ENCODE results near the gene CDK5. TPM values are rescaled to one million over a fixed set of nuclear protein-coding genes. Genes with fewer than 3 reads are reported as not detected.
A peak's percentile ranks its signal among the peaks of the same experiment; 100 is the strongest.

Gene CDK5
- total RNA-seq (2021): 21.1 and 25.7 TPM in 2 replicates
- percentile 43 among the genes with signal in this experiment for Bru-seq, nascent RNA
- BruChase-seq, experiment 1, labeled RNA remaining after a 2-hour chase: percentile 46 among the genes with signal in this experiment
- BruChase-seq, experiment 2, labeled RNA remaining after a 6-hour chase: percentile 51 among the genes with signal in this experiment
- long read RNA-seq, transcript CDK5-204 (12 exons, 1,758 nt): major isoform, 32 of 37 reads
- long read RNA-seq, partial matches to known transcripts: 0 of 37 reads
- long read RNA-seq, other reads (novel, unspliced or antisense): 1 of 37 reads

DNA sequence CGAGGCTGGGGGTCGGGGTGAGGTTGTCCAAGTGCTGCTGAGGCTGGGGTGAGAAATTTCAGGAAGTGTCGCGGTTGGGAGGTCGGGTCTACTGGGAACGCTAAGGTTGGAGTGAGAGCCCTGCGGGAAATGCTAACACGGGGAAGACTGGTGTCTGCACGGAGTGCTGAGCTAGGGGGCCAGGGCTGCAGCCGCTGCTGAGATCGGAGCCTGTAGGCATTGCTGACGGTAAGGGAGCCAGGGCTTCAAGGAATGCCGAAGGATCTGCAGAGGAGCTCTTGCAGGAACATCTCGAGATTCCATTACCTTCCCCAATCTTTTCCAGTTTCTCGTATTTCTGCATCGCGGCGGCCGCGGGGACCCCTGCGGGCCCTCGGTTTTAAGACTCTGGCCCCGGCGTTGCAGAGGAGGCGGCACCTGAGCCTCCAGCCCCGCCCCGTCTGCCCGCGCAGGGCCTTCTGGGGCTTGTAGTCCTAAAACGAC lies at the start of gene CDK5:
Gene CDK5, minus strand, starts transcription at position 392 of the 483 bp plus-strand sequence. Its CDS starts 49 bp downstream, at position 343.
- ChIA-PET POLR2A (ENCODE audit: low non-redundant PET) (no interaction called here), CTCF (no interaction called here)
- TF ChIP-seq EZH2 (IDR thresholded peaks at IDR 0.05; ENCODE audit: borderline replicate concordance, low read depth, low read length, poor library complexity, severe bottlenecking): no peak
- TF ChIP-seq, protein P1, sequence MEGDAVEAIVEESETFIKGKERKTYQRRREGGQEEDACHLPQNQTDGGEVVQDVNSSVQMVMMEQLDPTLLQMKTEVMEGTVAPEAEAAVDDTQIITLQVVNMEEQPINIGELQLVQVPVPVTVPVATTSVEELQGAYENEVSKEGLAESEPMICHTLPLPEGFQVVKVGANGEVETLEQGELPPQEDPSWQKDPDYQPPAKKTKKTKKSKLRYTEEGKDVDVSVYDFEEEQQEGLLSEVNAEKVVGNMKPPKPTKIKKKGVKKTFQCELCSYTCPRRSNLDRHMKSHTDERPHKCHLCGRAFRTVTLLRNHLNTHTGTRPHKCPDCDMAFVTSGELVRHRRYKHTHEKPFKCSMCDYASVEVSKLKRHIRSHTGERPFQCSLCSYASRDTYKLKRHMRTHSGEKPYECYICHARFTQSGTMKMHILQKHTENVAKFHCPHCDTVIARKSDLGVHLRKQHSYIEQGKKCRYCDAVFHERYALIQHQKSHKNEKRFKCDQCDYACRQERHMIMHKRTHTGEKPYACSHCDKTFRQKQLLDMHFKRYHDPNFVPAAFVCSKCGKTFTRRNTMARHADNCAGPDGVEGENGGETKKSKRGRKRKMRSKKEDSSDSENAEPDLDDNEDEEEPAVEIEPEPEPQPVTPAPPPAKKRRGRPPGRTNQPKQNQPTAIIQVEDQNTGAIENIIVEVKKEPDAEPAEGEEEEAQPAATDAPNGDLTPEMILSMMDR (conservative IDR thresholded peaks at IDR 0.05; ENCODE audit: low read depth, low read length): no peak
- no peaks in the 10 kb centered on the region for H3K27me3 ChIP-seq (replicated peaks; ENCODE audit: insufficient read depth, low read depth, low read length, poor library complexity)
- BruUV-seq (replicated peaks): no TSS peak
- H3K4me1 ChIP-seq (ENCODE audit: insufficient read depth, low read length, poor library complexity, severe bottlenecking): peaks cover 34% of the 10 kb centered on the region
- no peaks in the 10 kb centered on the region for H3K36me3 ChIP-seq (ENCODE audit: insufficient read depth, low read length, poor library complexity, severe bottlenecking)
- peak within 1 kb of the TSS; percentile 78 for H3K27ac ChIP-seq (ENCODE audit: low read depth, low read length, poor library complexity, severe bottlenecking)
- no peaks in the 10 kb centered on the region for H3K9me3 ChIP-seq (ENCODE audit: low read depth, low read length, poor library complexity, severe bottlenecking)
- intact Hi-C loops (cut with micrococcal nuclease; ENCODE audit: unreplicated experiment): loop anchor here (5.0 kb wide), 1 partner anchor 175 kb away; the partner anchor contains the start of gene CHPF2
- DNase-seq (ENCODE audit: low spot score): no peak
- H3K4me3 ChIP-seq (ENCODE audit: low read depth, low read length, poor library complexity, severe bottlenecking): peak within 1 kb of the TSS; percentile 99

DNA sequence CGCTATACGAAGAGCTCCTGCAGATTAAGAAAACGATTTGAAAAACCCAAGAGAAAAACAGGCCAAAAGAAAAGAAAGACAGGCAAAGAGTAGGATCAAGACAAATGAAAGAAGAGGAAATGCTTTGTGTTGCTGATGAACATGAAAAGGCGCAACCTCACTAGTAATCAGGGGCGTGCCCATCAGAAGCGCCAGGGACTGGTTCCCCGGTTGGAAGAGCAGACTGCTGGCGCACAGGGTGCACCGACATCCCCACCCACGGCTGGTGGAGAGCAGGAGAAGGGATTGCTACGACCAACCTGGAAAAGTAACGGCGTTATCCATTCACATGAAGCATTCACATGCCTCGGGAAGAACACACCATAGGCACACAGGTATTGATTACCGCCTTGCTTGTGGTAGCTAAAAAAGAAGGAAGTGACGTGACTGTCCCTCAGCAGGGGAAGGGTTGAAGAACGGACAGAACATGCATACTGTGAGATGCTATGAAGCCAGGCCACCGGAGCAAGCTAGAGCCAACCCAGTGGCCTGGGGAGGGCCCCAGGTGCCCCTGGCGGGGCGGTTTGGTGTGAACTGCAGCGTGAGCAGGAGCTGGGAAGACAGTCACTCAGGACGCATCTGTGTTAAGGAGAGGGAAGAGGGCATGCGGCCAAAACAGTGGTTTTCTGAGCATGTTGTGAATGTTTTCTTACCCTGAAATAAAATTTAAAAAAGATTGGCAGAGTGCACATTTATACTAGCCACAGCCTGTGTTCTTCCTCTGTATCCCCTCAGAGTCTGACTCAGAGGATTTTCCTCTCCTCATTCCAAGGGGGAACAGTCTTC lies 46.9 kb upstream of the CDK5 start:
- TF ChIP-seq EZH2 (IDR thresholded peaks at IDR 0.05; ENCODE audit: borderline replicate concordance, low read depth, low read length, poor library complexity, severe bottlenecking): no peak
- TF ChIP-seq, protein P1 (conservative IDR thresholded peaks at IDR 0.05; ENCODE audit: low read depth, low read length): no peak
- POLR2A ChIA-PET (ENCODE audit: low non-redundant PET): no interaction called here
- Histone ChIP-seq H3K4me3 (ENCODE audit: low read depth, low read length, poor library complexity, severe bottlenecking) (no peak overlapping the region), H3K4me1 (ENCODE audit: insufficient read depth, low read length, poor library complexity, severe bottlenecking) (no peaks in the 10 kb centered on the region), H3K9me3 (ENCODE audit: low read depth, low read length, poor library complexity, severe bottlenecking) (no peaks in the 10 kb centered on the region), H3K27me3 (replicated peaks; ENCODE audit: insufficient read depth, low read depth, low read length, poor library complexity) (no peaks in the 10 kb centered on the region), H3K36me3 (ENCODE audit: insufficient read depth, low read length, poor library complexity, severe bottlenecking) (no peaks in the 10 kb centered on the region), H3K27ac (ENCODE audit: low read depth, low read length, poor library complexity, severe bottlenecking) (no peak overlapping the region)
- no peak for DNase-seq (ENCODE audit: low spot score)
- intact Hi-C loops (cut with micrococcal nuclease; ENCODE audit: unreplicated experiment): no loop called here
- CTCF ChIA-PET: interaction anchor here (0.6 kb wide), 1 partner anchor 19 kb away, joined by 3 read pairs; no protein-coding TSS in a partner anchor
- TSS peak; percentile 21 for BruUV-seq (replicated peaks)

DNA sequence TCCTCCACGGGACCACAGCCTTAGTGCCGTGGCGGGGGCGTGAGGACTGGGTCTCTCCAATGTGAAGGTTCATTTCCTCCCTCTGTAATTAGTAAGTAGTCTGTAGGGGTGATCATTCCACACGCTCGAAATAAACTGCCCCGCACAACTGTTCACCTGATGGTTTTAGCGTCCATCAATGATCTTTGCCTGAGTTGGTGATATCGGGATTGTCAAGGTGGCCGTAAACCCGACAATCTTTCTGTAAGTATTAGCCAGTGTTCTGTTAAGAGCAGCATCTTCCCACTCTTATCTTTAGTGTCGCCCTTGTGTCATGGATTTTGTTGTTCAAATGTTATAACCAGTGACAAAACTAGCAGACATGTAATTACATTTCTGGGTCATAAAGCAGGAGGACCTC lies 46.3 kb upstream of the CDK5 start:
- no peaks in the 10 kb centered on the region for H3K9me3 ChIP-seq (ENCODE audit: low read depth, low read length, poor library complexity, severe bottlenecking)
- intact Hi-C loops (cut with micrococcal nuclease; ENCODE audit: unreplicated experiment): no loop called here
- no peaks in the 10 kb centered on the region for H3K27me3 ChIP-seq (replicated peaks; ENCODE audit: insufficient read depth, low read depth, low read length, poor library complexity)
- no TSS peak for BruUV-seq (replicated peaks)
- TF ChIP-seq EZH2 (IDR thresholded peaks at IDR 0.05; ENCODE audit: borderline replicate concordance, low read depth, low read length, poor library complexity, severe bottlenecking): no peak
- TF ChIP-seq, protein P1 (conservative IDR thresholded peaks at IDR 0.05; ENCODE audit: low read depth, low read length): no peak
- no peak overlapping the region for H3K27ac ChIP-seq (ENCODE audit: low read depth, low read length, poor library complexity, severe bottlenecking)
- H3K4me1 ChIP-seq (ENCODE audit: insufficient read depth, low read length, poor library complexity, severe bottlenecking): no peaks in the 10 kb centered on the region
- CTCF ChIA-PET: interaction anchor here (0.6 kb wide), 1 partner anchor 20 kb away, joined by 3 read pairs; no protein-coding TSS in a partner anchor
- no peaks in the 10 kb centered on the region for H3K36me3 ChIP-seq (ENCODE audit: insufficient read depth, low read length, poor library complexity, severe bottlenecking)
- POLR2A ChIA-PET (ENCODE audit: low non-redundant PET): no interaction called here
- H3K4me3 ChIP-seq (ENCODE audit: low read depth, low read length, poor library complexity, severe bottlenecking): no peak overlapping the region
- no peak for DNase-seq (ENCODE audit: low spot score)
